GM18951 (cell line): ENCODE data around the gene POLR1E.
"Not testable (repeated sequence)": the region's sequence is repeated elsewhere in the genome, so short reads cannot be mapped to it uniquely, and the experiment has no call there.

Experiments
- POLR2A ChIP-seq: IDR thresholded peaks from 4 replicates; pipeline ENCODE4 v1.6.1; 2011; ENCODE audit warnings: mild to moderate bottlenecking; ENCODE audit not compliant: insufficient read length, insufficient read depth; ENCODE audit errors: extremely low read depth
- in situ Hi-C: fragments of 300-500 bp; cut with MboI; formaldehyde crosslinking; loops from one replicate; pipeline ENCODE4 v1.12.0; 2022; ENCODE audit warnings: low sequenced_read_pairs, mixed read lengths, inconsistent platforms; ENCODE audit not compliant: unreplicated experiment

POLR1E gene

DNA sequence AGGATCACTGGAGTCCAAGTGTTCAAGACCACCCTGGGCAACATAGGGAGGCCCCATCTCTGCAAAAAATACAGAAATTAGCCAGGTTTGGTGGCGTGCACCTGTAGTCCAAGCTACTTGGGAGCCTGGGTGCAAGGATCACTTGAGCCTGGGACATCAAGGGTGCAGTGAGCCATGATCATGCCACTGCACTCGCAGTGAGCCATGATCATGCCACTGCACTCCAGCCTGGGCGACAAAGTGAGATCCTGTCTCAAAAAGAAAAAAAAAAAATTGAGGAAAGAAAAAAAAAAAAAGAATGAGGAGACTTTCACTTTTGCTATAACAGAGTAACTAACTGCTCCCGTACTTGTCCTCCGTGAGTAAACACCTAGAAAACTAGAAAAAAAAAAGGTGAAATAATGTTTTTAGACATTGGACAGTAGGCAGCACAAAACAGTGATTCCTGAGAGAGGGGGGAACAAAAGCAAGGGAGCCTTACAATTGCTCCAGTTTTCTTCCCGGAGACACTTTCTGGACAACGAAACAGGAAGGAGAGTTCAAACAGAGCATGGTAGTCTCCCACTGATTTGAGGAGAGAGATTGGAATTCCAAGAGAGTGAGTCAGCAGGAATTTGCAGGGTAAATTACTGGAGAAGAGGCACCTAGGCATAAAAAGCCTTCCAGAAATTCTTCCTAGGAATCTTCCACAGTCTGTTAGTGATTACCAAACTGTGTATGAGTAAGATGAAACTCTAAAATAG lies 13.6 kb upstream of the POLR1E start:
- TF ChIP-seq POLR2A = no peak
- in situ Hi-C loops = no loop called here

DNA sequence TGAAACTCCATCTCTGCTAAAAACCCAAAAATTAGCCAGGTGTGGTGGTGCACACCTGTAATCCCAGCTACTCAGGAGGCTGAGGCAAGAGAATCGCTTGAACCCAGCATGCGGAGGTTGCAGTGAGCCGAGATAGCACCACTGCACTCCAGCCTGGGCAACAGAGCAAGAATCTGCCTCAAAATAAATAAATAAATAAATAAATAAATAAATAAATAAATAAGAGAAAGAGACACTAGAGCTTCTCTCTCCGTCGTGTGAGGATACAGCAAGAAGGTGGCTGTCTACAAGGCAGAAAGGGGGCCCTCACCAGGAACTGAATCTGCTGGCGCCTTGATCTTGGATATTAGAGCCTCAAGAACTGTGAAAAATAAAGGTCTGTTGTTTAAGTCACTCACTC lies 11.8 kb upstream of the POLR1E start:
- in situ Hi-C loops = not testable (repeated sequence)

DNA sequence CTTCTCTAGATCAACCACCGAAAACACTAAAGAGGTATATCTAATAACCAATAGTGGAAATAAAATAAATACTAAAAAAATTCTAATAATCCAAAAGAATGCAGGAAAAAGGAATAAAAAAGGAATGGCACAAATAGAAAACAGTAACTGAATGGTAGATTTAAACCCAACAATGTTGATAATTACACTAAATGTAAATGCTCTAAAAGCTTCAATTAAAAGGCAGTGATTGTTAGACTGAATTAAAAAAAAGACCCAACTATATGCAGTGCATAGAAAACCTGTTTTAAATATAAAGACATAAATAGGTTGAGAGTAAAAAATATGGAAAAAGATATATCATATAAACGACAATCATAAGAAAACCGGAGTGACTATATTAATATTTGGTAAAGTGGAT lies 11.3 kb upstream of the POLR1E start:
- no peak for TF ChIP-seq POLR2A
- in situ Hi-C loops = no loop called here

DNA sequence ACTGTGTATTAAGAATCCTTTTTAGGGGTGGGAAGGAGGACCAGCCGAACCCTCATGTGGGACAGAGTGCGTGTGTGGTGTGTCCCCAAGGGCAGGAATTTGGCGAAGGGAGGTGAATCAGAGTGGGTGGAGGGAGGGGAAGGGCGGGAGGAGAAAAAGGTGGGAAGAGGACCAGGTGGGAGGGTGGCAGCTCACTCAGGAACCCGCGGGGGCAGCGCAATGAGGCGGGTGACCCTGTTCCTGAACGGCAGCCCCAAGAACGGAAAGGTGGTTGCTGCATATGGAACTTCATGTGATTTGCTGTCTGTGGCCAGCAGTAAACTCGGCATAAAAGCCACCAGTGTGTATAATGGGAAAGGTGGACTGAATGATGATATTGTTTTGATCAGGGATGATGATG lies 8.8 kb upstream of the POLR1E start:
- in situ Hi-C loops = loop anchor here (25.0 kb wide), 1 partner anchor 260 kb away; no protein-coding TSS in a partner anchor
- no peak for TF ChIP-seq POLR2A

DNA sequence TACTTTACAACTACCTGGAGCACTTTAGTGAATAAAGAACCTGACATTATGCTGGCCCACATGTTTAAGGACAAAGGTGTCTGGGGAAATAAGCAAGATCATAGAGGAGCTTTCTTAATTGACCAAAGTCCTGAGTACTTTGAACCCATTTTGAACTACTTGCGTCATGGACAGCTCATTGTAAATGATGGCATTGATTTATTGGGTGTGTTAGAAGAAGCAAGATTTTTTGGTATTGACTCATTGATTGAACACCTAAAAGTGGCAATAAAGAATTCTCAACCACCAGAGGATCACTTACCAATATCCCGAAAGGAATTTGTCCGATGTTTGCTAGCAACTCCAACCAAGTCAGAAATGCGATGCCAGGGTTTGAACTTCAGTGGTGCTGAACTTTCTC lies 8.3 kb upstream of the POLR1E start:
- in situ Hi-C loops = loop anchor here (25.0 kb wide), 1 partner anchor 260 kb away; no protein-coding TSS in a partner anchor

DNA sequence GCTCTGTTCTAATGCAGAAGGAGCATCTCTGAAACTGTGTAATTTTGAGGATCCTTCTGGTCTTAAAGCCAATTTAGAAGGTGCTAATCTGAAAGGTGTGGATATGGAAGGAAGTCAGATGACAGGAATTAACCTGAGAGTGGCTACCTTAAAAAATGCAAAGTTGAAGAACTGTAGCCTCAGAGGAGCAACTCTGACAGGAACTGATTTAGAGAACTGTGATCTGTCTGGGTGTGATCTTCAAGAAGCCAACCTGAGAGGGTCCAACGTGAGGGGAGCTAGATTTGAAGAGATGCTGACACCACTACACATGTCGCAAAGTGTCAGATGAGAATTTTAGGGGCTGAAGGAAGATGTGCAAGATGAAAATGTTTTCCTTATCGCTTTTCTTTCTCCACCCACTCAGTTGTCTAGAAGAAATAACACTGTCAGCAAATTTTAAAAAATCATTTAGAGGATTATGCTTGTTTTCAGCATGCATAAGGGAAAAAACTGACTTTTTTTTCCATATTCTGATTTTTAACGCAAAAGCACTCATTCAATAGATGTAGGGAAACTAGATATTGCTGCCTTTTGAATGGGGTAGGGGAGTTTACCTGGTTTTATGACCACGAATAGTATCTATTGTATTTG lies 7.6 kb upstream of the POLR1E start:
- in situ Hi-C loops = loop anchor here (25.0 kb wide), 1 partner anchor 259 kb away; no protein-coding TSS in a partner anchor

DNA sequence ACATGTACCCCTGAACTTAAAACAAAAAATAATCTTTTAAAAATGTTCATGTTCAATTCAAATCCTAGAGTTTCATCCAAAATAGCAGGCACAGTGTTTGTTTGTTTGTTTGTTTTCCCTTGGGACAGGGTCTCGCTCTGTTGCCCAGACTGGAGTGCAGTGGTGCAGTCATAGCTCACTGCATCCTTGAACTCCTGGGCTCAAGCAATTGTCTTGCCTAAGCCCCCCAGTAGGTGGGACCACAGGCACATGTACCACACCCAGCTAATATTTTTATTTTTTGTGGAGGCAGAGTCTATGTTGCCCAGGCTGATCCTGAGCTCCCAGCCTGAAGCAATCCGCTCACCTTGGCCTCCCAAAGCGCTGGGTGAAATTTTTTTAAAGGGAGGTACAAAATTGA lies 5.0 kb upstream of the POLR1E start:
- in situ Hi-C loops = loop anchor here (25.0 kb wide), 1 partner anchor 257 kb away; no protein-coding TSS in a partner anchor
- no peak for TF ChIP-seq POLR2A

DNA sequence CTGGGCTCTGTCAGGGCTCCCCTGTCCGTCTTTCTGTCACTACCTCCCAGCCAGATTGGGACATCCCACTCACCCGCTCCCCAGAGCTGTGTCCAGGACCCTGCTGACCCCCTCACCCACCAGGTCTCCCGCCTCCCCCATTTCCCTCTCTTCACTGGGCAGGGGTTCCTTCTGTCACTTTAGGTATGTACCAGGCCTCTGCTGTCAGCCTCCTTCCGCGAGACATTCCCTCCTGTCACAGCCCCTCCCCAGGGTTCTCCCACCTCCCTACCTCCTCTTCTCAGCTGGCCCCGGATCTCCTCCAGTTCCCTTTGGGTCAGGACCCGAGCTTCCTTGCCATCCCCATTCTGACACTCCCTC lies 488 bp downstream of the POLR1E start:
- TF ChIP-seq POLR2A = no peak
- in situ Hi-C loops = loop anchor here (25.0 kb wide), 1 partner anchor 251 kb away; no protein-coding TSS in a partner anchor

DNA sequence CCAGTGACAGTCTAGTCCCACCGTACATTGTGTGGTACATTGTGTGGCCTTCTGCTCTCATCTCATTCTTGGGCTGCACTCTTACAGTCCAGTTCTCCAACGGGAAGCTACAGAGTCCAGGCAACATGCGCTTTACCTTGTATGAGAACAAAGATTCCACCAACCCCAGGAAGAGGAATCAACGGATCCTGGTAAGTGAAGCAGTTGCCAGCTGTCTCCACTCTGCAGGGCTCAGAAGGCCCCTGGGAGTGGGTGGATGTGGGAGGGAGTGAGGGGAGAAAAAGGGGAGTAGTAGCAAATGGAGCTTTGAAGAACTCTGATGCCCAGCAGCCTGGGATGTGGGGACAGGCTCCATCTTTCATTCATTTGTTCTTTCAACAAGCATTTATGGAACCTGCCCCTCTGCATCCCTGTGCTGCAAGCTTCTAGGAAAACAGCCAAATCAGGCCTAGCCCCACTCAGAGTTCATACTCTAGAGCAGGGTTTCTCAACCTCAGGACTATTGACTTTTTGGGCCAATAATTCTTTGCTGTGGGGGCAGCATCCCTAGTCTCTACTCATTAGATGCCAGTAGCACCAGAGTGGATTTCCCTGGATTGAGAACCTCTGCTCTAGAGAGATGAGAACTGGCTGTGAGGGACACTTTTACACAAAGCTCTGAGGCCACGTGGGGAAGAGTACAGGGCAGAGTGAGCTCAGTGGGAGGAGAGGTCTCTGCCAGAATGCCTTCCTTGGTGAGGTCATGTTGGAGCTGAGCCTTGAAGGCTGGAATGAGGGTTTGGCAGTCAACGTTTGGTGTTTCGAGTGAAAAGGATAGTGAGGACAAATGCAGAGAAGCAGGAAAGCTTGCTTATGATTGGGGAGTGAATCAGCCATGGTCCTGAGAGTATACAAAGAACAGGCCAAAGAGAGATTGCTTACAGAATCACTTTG lies 1.1 kb downstream of the POLR1E start:
- in situ Hi-C loops = loop anchor here (25.0 kb wide), 1 partner anchor 250 kb away; no protein-coding TSS in a partner anchor
- TF ChIP-seq POLR2A = no peak

DNA sequence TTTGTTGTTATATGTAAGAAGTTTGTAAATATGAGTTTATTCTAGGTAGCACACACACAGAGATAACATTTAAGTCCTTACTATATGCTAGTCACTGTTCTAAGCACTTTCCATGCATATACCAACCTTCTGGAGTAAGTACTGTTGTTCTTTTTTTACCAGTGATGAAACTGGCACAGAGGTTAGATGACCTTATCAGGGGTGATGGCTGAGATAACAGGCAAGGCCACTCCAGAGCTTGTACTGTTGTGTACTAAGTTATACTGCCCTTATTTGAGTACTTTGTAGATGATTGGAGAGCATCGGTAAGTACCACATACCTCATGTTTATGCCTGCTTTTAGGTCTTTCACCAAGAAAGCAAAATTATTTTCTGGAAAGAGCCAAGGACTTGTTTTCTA lies 6.2 kb downstream of the POLR1E start:
- TF ChIP-seq POLR2A = no peak
- in situ Hi-C loops = loop anchor here (25.0 kb wide), 1 partner anchor 245 kb away; no protein-coding TSS in a partner anchor

DNA sequence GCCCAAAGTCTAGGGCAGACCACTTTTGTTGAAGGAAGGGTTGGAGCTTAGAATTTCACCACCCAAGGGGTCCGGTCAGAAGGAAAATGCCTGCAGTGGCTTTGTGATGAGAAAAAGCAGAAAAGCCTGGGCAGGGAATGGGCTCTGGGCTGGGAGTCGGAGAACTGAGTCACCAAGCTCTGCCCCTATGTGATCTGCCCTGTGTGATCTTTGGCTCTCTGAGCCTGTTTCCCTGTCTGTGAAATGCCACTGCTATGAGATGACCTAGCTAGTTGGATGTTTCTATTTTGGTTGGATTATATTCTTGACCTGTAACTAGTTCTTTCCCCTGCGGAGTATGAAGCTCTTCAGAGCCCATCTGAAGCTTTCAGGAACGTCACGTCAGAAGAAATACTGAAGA lies 9.8 kb downstream of the POLR1E start:
- in situ Hi-C loops = loop anchor here (25.0 kb wide), 1 partner anchor 242 kb away; no protein-coding TSS in a partner anchor
- TF ChIP-seq POLR2A = no peak

DNA sequence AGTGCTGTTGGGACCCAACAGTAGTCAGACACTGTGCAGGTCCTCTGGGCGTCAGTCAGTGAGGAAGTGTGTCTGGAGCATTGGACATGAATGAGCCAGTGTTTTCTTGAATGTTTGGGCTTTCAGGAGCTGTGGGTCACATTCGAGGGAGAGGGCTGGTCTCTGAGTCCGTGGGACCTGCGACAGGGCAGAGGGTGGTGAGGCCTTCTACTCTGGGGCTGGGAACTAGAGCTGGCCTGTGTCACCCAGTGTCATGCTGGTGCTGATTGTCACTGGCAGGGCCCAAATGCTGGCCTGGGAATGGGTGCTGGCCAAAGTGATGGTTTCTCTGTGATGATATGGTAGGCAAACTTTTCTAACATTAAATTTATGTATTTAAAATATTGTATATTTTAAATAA lies 10.3 kb downstream of the POLR1E start:
- no peak for TF ChIP-seq POLR2A
- in situ Hi-C loops = loop anchor here (25.0 kb wide), 1 partner anchor 241 kb away; no protein-coding TSS in a partner anchor

DNA sequence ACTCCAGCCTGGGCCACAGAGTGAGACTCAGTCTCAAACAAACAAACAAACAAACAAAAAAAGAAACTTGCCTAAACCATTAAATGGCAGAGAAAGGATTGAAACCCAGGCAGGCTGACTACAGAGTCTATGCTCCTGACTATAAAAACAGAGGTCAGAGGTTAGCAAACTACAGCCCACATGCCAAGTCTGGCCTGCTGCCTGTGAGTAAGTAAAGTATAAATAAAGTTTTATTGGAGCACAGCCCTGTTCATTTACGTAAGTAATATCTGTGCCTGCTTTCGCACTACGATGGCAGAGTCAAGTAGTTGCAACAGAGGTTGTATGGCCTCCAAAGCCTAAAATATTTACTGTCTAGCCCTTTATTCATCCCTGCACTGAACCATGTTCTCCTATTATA lies 11.6 kb downstream of the POLR1E start:
- TF ChIP-seq POLR2A = no peak
- in situ Hi-C loops = loop anchor here (25.0 kb wide), 1 partner anchor 240 kb away; no protein-coding TSS in a partner anchor
